H1 (cell line): ENCODE measurements around the gene KYNU. TPM values are rescaled to one million over a fixed set of nuclear protein-coding genes. Genes with fewer than 3 reads are reported as not detected.
"Not testable (repeated sequence)": the region's sequence is repeated elsewhere in the genome, so short reads cannot be mapped to it uniquely, and the experiment has no call there.

Experiments used
- CTCF ChIA-PET: fragments of 300-600 bp; sonication (Branson Sonifier 250); formaldehyde crosslinking; loops from one replicate; lab custom pipeline; 2021; ENCODE audit not compliant: partially characterized antibody; lab: Charles Lee
- POLR2A ChIA-PET: fragments of 300-600 bp; sonication (Branson Sonifier 250); formaldehyde crosslinking; loops from one replicate; lab custom pipeline; 2021; ENCODE audit warnings: inconsistent platforms; ENCODE audit not compliant: partially characterized antibody; lab: Charles Lee
- DNase-seq, 2 experiments: peaks; one replicate each; pipeline versions ENCODE4 v3.0.0 to v3.0.0-alpha.2; 2010 to 2022; ENCODE audit warnings: low spot score in 2 of 2, low read depth in 1 of 2, mixed read lengths in 1 of 2
- FAIRE-seq: peaks from 2 replicates; lab custom pipeline; 2011; peaks lifted over from hg19 to GRCh38; lab: Jason Lieb, UNC
- H2AFZ ChIP-seq: 2 replicates; pipeline ENCODE4 v1.8.1; 2012; ENCODE audit warnings: low read length, inconsistent platforms
- H2AK5ac ChIP-seq: 2 replicates; pipeline ENCODE4 v1.6.1; 2013; ENCODE audit warnings: low read depth, low read length
- H2BK120ac ChIP-seq: replicated peaks from 2 replicates; pipeline ENCODE3; 2013; ENCODE audit warnings: low read depth, low read length, inconsistent platforms
- H2BK12ac ChIP-seq: 2 replicates; pipeline ENCODE4 v1.6.1; 2013; ENCODE audit warnings: low read depth, low read length
- H2BK15ac ChIP-seq: 2 replicates; pipeline ENCODE4 v1.6.1; 2013; ENCODE audit warnings: low read length
- H2BK20ac ChIP-seq: 2 replicates; pipeline ENCODE4 v1.6.1; 2013; ENCODE audit warnings: low read length
- H2BK5ac ChIP-seq: 2 replicates; pipeline ENCODE4 v1.6.1; 2013; ENCODE audit warnings: low read depth, low read length
- H3K14ac ChIP-seq: 2 replicates; pipeline ENCODE4 v1.6.1; 2013; ENCODE audit warnings: inconsistent platforms; ENCODE audit not compliant: insufficient read length
- H3K18ac ChIP-seq: 2 replicates; pipeline ENCODE4 v1.6.1; 2013; ENCODE audit warnings: low read length; ENCODE audit errors: extremely low read depth
- H3K23ac ChIP-seq: 2 replicates; pipeline ENCODE4 v1.6.1; 2013; ENCODE audit warnings: inconsistent platforms; ENCODE audit not compliant: insufficient read length
- H3K23me2 ChIP-seq: 2 replicates; pipeline ENCODE4 v1.6.1; 2013; ENCODE audit warnings: low read depth, low read length
- H3K27ac ChIP-seq: 2 replicates; pipeline ENCODE4 v1.6.1; 2011; ENCODE audit warnings: low read depth, low read length, inconsistent platforms
- H3K27me3 ChIP-seq, 4 experiments: replicated peaks in 1 of 4; 1 replicate in 1 of 4; 2 replicates in 3 of 4; pipeline versions ENCODE4 v1.6.1 to v1.8.1; 2011 to 2013; ENCODE audit warnings: low read length in 3 of 4, mild to moderate bottlenecking in 3 of 4, inconsistent platforms in 2 of 4, mixed read lengths in 2 of 4, moderate library complexity in 1 of 4; ENCODE audit not compliant: control insufficient read depth in 3 of 4, insufficient read depth in 3 of 4; ENCODE audit errors: extremely low read depth in 1 of 4
- H3K36me3 ChIP-seq, 4 experiments: 2 replicates each; pipeline versions ENCODE4 v1.6.1 to v1.8.1; 2011 to 2013; ENCODE audit warnings: mild to moderate bottlenecking in 4 of 4, low read length in 3 of 4, moderate library complexity in 2 of 4, control low read depth in 1 of 4, inconsistent platforms in 1 of 4; ENCODE audit not compliant: insufficient read depth in 4 of 4, control insufficient read depth in 2 of 4
- H3K4ac ChIP-seq: replicated peaks from 2 replicates; pipeline ENCODE3; 2013; ENCODE audit warnings: low read length, low read depth, mixed read lengths, inconsistent platforms; ENCODE audit not compliant: insufficient read length
- H3K4me1 ChIP-seq, 4 experiments: replicated peaks in 1 of 4; 1 replicate in 1 of 4; 2 replicates in 3 of 4; pipeline versions ENCODE4 v1.6.1 to v1.8.1; 2011 to 2013; ENCODE audit warnings: low read length in 3 of 4, inconsistent platforms in 2 of 4, mixed read lengths in 1 of 4; ENCODE audit not compliant: insufficient read depth in 4 of 4, control insufficient read depth in 3 of 4
- H3K4me2 ChIP-seq, 2 experiments: 2 replicates each; pipeline versions ENCODE4 v1.6.1 to v1.8.1; 2011 to 2013; ENCODE audit warnings: low read depth in 2 of 2, low read length in 2 of 2, control low read depth in 1 of 2, inconsistent platforms in 1 of 2, mild to moderate bottlenecking in 1 of 2; ENCODE audit not compliant: insufficient read depth in 1 of 2
- H3K4me3 ChIP-seq, 4 experiments: fragments of 200-600, 300-600 bp in 1 of 4; sonication (generic), shearing (Covaris generic), sonication (Bioruptor Twin) in 1 of 4; 2 replicates each; pipeline versions ENCODE4 v1.5.1 to v1.8.1; 2011 to 2016; ENCODE audit warnings: low read length in 4 of 4, low read depth in 3 of 4, control low read depth in 2 of 4, inconsistent platforms in 2 of 4, mild to moderate bottlenecking in 2 of 4, mixed read lengths in 1 of 4, moderate library complexity in 1 of 4; ENCODE audit not compliant: insufficient read depth in 2 of 4; ENCODE audit errors: extremely low read depth in 1 of 4
- H3K56ac ChIP-seq: replicated peaks from 2 replicates; pipeline ENCODE3; 2013; ENCODE audit warnings: low read depth, mild to moderate bottlenecking, mixed read lengths, low read length, inconsistent platforms; ENCODE audit not compliant: insufficient read length
- H3K79me1 ChIP-seq: 2 replicates; pipeline ENCODE4 v1.6.1; 2013; ENCODE audit warnings: low read depth, low read length, control low read depth
- H3K79me2 ChIP-seq, 2 experiments: 2 replicates each; pipeline versions ENCODE4 v1.6.1 to v1.8.1; 2012 to 2013; ENCODE audit warnings: low read length in 2 of 2, mild to moderate bottlenecking in 2 of 2, inconsistent platforms in 1 of 2; ENCODE audit not compliant: insufficient read depth in 2 of 2, control insufficient read depth in 1 of 2
- H3K9ac ChIP-seq, 4 experiments: replicated peaks in 1 of 4; 1 replicate in 1 of 4; 2 replicates in 3 of 4; pipeline versions ENCODE4 v1.6.1 to v1.8.1; 2011 to 2013; ENCODE audit warnings: low read depth in 3 of 4, low read length in 3 of 4, control low read depth in 2 of 4, mild to moderate bottlenecking in 2 of 4, moderate library complexity in 2 of 4, inconsistent platforms in 1 of 4; ENCODE audit errors: extremely low read depth in 1 of 4
- H3K9me3 ChIP-seq, 2 experiments: 2 replicates each; pipeline versions ENCODE4 v1.6.1 to v1.8.1; 2012 to 2013; ENCODE audit warnings: mild to moderate bottlenecking in 2 of 2, moderate library complexity in 2 of 2, control low read depth in 1 of 2, inconsistent platforms in 1 of 2, low read depth in 1 of 2, low read length in 1 of 2, mixed read lengths in 1 of 2; ENCODE audit not compliant: insufficient read depth in 2 of 2
- H4K20me1 ChIP-seq, 2 experiments: replicated peaks in 1 of 2; 2 replicates each; pipeline versions ENCODE3 to v1.8.1; 2011 to 2013; ENCODE audit warnings: inconsistent platforms in 2 of 2, low read length in 2 of 2, mild to moderate bottlenecking in 1 of 2; ENCODE audit not compliant: insufficient read depth in 2 of 2, control insufficient read depth in 1 of 2
- H4K5ac ChIP-seq: 2 replicates; pipeline ENCODE4 v1.6.1; 2013; ENCODE audit warnings: low read length, low read depth, mixed read lengths, inconsistent platforms; ENCODE audit not compliant: insufficient read length
- H4K8ac ChIP-seq: 2 replicates; pipeline ENCODE4 v1.8.0; 2013; ENCODE audit warnings: mild to moderate bottlenecking, moderate library complexity, low read length, inconsistent platforms; ENCODE audit not compliant: insufficient read depth; ENCODE audit errors: extremely low read depth
- H4K91ac ChIP-seq: replicated peaks from 2 replicates; pipeline ENCODE3; 2013; ENCODE audit warnings: low read length, mixed read lengths, inconsistent platforms; ENCODE audit not compliant: insufficient read length
- RBBP5 ChIP-seq: IDR thresholded peaks from 2 replicates; pipeline ENCODE4 v1.7.1; 2012; ENCODE audit warnings: low read depth, mild to moderate bottlenecking, inconsistent platforms, low read length, moderate library complexity, borderline replicate concordance
- WGBS, 2 experiments: shearing (Covaris generic) in 1 of 2; methylation state at CpG; one replicate each; pipeline versions ENCODE4 v1.1.6 to v1.1.7; 2013 to 2015; ENCODE audit warnings: low lambda C conversion rate in 2 of 2, mixed read lengths in 2 of 2, inconsistent platforms in 1 of 2, low coverage in 1 of 2, missing lambda C conversion rate in 1 of 2; ENCODE audit not compliant: insufficient replicate concordance in 2 of 2, insufficient coverage in 1 of 2, insufficient read length in 1 of 2; ENCODE audit errors: extremely low coverage in 1 of 2, missing lambda C conversion rate in 1 of 2; 5-methylcytosine and 5-hydroxymethylcytosine counted together
- polyA plus RNA-seq, 7 experiments: library from polyadenylated mRNA; depleted of rRNA in 3 of 7; stranded (reverse) in 5 of 7; unstranded in 2 of 7; fragments of >200 nt in 5 of 7; fragments of 200-250 nt in 2 of 7; gene quantifications; 1 replicate in 5 of 7; 2 replicates in 1 of 7; 4 replicates in 1 of 7; pipeline versions ENCODE4 v1.2.1 to v1.2.3, GENCODE V29; 2011 to 2013; ENCODE audit warnings: missing spikeins in 2 of 7, mixed read lengths in 2 of 7
- total RNA-seq: library from RNA; stranded (reverse); fragmentation: NEBNext Ultra II Directional; extraction: Animal tissue kit (Norgen Biotek cat#: 25700); gene quantifications from 2 replicates; pipeline ENCODE4 v1.2.1, GENCODE V29; 2021

KYNU gene
- total and polyA plus RNA-seq, 2 of the 8 experiments (the other 6 are each of a cell fraction or from before 2014, with no cell fraction given): 0.09 to 0.13 TPM

GRCh38 chr2:142946941-142947340 is 69.5 kb downstream of the KYNU start (continued):
- TF ChIP-seq RBBP5: no peak
- TF ChIP-seq, all 59 proteins: peak for 0

DNA sequence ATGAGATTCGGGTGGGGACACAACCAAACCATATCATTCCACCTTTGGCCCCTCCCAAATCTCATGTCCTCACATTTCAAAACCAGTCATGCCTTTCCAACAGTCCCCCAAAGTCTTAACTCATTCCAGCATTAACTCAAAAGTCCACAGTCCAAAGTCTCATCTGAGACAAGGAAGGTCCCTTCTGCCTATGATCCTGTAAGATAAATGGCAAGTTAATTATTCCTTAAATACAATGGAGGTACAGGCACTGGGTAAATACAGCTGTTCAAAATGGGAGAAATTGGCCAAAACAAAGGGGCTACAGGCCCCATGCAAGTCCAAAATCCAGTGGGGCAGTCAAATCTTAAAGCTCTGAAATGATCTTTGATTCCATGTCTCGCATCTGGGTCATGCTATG is 71.3 kb downstream of the KYNU start:
- H3K23ac ChIP-seq, POLR2A ChIA-PET, H3K27me3 ChIP-seq, H3K23me2 ChIP-seq, H3K18ac ChIP-seq, H4K5ac ChIP-seq, H2AFZ ChIP-seq, H2BK5ac ChIP-seq, H2BK20ac ChIP-seq, H3K14ac ChIP-seq, DNase-seq, H4K20me1 ChIP-seq, H3K4me2 ChIP-seq, H2BK120ac ChIP-seq, H3K79me2 ChIP-seq, H3K9ac ChIP-seq, H2BK12ac ChIP-seq, H3K36me3 ChIP-seq, H3K79me1 ChIP-seq, H2BK15ac ChIP-seq, H3K27ac ChIP-seq, FAIRE-seq, H3K56ac ChIP-seq, H3K4me1 ChIP-seq, H4K91ac ChIP-seq, H2AK5ac ChIP-seq, H3K4me3 ChIP-seq, H3K4ac ChIP-seq, H4K8ac ChIP-seq: not testable (repeated sequence)
- WGBS, 2 experiments: 91% methylated on average over 2 of the region's 2 CpGs; no CpG with 5 or more reads in 1 of the 2 experiments
- CTCF ChIA-PET: interaction anchor here (0.8 kb wide), 1 partner anchor 32 kb away, joined by 3 read pairs; no protein-coding TSS in a partner anchor
- peaks cover 3 to 21% of the 10 kb centered on the region in 2 experiments; a peak in 3 of 4 replicates for H3K9me3 ChIP-seq
